ENCODE data around the gene FAR2.

FAR2 gene

GRCh38 chr12:29208936-29209701 lies 60.0 kb downstream of the FAR2 start:
- no peak for DNase-seq

- no peak for DNase-seq
These were observed 62.6 kb downstream of the FAR2 start for GRCh38 chr12:29211696-29212095.

GRCh38 chr12:29212682-29213403 lies 63.8 kb downstream of the FAR2 start:
- no peak for DNase-seq

- DNase-seq = no peak
These were observed 67.2 kb downstream of the FAR2 start for GRCh38 chr12:29216266-29216665.

- DNase-seq = no peak
These were observed 67.9 kb downstream of the FAR2 start for GRCh38 chr12:29216797-29217575.

GRCh38 chr12:29220632-29221336 lies 71.7 kb downstream of the FAR2 start:
- no peak for DNase-seq

- no peak for DNase-seq
These were observed 73.1 kb downstream of the FAR2 start for GRCh38 chr12:29222200-29222599.

GRCh38 chr12:29223426-29223825 lies 74.3 kb downstream of the FAR2 start:
- DNase-seq = no peak

- DNase-seq = no peak
These were observed 75.0 kb downstream of the FAR2 start for GRCh38 chr12:29223956-29224543.

- no peak for DNase-seq
These were observed 75.5 kb downstream of the FAR2 start for GRCh38 chr12:29224572-29224971.

GRCh38 chr12:29225834-29226233 lies 76.8 kb downstream of the FAR2 start:
- no peak for DNase-seq

- no peak for DNase-seq
These were observed 77.5 kb downstream of the FAR2 start for GRCh38 chr12:29226616-29227015.

- no peak for DNase-seq
These were observed 79.5 kb downstream of the FAR2 start for GRCh38 chr12:29228474-29229157.

GRCh38 chr12:29229158-29229505 lies 80.1 kb downstream of the FAR2 start:
- DNase-seq = no peak

GRCh38 chr12:29229937-29230336 lies 80.9 kb downstream of the FAR2 start:
- no peak for DNase-seq

- DNase-seq = no peak
These were observed 81.9 kb downstream of the FAR2 start for GRCh38 chr12:29230800-29231560.

GRCh38 chr12:29232086-29232485 lies 83.0 kb downstream of the FAR2 start:
- DNase-seq = no peak

- DNase-seq = no peak
These were observed 85.5 kb downstream of the FAR2 start for GRCh38 chr12:29234552-29234951.

GRCh38 chr12:29234965-29235626 lies 86.0 kb downstream of the FAR2 start:
- no peak for DNase-seq

GRCh38 chr12:29238822-29239291 lies 89.8 kb downstream of the FAR2 start:
- no peak for DNase-seq

GRCh38 chr12:29239336-29239735 lies 90.3 kb downstream of the FAR2 start:
- DNase-seq = no peak
